AG09309 (cell line): ENCODE results near the gene SLITRK5.

Experiments used
- DNase-seq: peaks from one replicate; pipeline ENCODE4 v3.0.0-alpha.2; 2010; ENCODE audit warnings: low read depth
- H3K4me3 ChIP-seq: 2 replicates; pipeline ENCODE4 v1.5.1; 2011; ENCODE audit warnings: mild to moderate bottlenecking, low read depth, low read length, moderate library complexity; ENCODE audit not compliant: control insufficient read depth
- TF ChIP-seq, protein P1 (sequence below): IDR thresholded peaks from 2 replicates; pipeline ENCODE4 v1.5.1; 2011; ENCODE audit warnings: mild to moderate bottlenecking, low read depth, low read length, inconsistent platforms; ENCODE audit not compliant: insufficient read depth, control insufficient read depth; ENCODE audit errors: missing control alignments

Gene SLITRK5

DNA sequence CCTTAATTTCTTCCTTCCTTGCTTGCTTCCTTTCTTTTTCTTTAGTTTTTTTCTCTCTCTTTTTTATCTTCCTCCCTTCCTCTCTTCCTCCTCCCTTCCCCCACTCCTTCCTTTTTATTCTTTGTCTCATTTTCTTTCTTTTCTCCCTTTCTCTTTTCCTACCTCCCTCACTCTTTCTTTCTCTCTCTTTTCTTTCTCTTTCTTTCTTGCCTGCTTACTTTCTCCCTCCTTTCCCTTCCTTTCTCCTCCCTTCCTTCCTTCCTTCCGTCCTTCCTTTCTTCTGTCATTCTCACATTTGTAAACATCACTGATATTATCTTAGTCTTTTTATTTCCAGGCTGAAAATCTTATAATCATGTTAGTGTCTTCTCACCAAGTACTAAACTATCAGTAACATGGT is 38.8 kb downstream of the SLITRK5 start:
- TF ChIP-seq, protein P1, sequence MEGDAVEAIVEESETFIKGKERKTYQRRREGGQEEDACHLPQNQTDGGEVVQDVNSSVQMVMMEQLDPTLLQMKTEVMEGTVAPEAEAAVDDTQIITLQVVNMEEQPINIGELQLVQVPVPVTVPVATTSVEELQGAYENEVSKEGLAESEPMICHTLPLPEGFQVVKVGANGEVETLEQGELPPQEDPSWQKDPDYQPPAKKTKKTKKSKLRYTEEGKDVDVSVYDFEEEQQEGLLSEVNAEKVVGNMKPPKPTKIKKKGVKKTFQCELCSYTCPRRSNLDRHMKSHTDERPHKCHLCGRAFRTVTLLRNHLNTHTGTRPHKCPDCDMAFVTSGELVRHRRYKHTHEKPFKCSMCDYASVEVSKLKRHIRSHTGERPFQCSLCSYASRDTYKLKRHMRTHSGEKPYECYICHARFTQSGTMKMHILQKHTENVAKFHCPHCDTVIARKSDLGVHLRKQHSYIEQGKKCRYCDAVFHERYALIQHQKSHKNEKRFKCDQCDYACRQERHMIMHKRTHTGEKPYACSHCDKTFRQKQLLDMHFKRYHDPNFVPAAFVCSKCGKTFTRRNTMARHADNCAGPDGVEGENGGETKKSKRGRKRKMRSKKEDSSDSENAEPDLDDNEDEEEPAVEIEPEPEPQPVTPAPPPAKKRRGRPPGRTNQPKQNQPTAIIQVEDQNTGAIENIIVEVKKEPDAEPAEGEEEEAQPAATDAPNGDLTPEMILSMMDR = no peak
- H3K4me3 ChIP-seq = no peak overlapping the region
- DNase-seq = no peak

- H3K4me3 ChIP-seq = no peak overlapping the region
- TF ChIP-seq, protein P1 = no peak
- no peak for DNase-seq
Observed at GRCh38 chr13:87712012-87712411, 40.8 kb downstream of the SLITRK5 start.
